NCI-H1048 (cell line): ENCODE measurements around the gene SUPT3H.
"Not testable (repeated sequence)": the region's sequence is repeated elsewhere in the genome, so short reads cannot be mapped to it uniquely, and the experiment has no call there.

ENCODE experiments used
- DNase-seq: peaks from one replicate; lab custom pipeline; 2025; lab: John Stamatoyannopoulos, UW

Gene SUPT3H

DNA sequence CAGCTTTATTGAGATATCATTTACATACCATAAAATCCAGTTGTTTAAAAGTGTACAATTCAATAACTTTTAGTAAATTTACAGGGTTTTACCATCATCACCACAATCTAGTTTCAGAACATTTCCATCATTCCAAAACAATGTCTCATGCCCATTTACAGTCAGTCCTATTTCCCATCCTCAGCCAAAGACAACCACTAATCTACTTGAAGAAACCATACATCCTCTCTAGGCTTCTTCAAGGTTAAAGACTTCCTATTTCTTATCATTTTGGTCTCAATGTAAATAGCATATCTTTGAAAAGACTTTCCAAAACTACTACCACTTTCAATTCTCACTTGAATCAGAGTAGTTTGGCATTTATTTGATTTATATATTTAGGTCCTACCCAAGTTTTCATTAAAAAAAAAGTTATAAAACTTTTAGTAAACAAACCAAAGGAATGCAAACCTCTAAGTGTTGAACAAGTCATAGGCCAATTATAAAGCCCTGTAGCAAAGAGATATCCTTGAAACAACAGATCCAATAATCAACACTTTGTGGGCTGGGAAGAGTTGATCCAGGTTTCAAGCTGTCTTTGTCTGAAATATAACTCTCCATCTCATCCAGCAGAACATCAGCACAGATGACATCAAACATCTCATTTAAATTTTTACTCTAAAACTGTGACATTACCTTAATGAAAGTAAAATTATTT is 260.9 kb downstream of the SUPT3H start:
- DNase-seq, result no peak

DNA sequence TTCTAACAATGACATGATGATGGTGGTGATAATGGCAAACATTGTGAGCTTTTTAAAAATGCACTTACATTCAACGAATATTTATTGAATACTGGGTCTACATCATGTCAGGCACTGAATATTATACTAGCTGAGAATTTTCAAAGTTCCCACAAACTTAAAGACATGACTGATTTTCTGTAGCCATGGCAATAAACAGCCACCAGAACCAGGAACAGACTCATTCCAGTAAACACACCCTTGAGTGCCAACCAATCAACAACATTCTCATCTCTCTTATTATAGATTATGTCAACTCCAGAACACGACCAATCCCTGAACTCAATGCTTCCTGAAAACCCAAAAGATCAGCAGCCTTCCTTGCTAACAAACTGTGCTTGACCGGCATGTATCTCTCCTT is 262.0 kb downstream of the SUPT3H start:
- no peak for DNase-seq

GRCh38 chr6:45112711-45113110 is 265.0 kb downstream of the SUPT3H start:
- no peak for DNase-seq

DNA sequence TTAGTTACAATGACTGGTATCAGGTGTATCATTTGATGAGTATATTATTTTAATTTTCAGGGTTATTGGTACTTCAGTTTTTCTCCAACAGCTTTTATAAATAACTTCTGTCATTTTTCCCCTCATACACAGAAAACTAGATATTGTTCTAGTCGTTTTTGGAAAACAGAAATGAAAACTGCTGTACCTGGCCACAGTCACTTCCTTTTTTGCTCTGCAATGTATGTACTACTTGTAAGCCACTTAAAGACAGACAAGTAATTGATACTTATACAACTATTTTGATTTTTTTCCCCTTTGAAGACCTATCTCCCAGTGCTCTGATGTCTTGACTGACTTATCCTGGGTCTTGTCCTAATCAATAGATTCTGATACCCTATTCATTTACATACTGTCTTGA is 268.2 kb downstream of the SUPT3H start:
- no peak for DNase-seq

GRCh38 chr6:45105170-45105820 is 272.4 kb downstream of the SUPT3H start:
- no peak for DNase-seq

DNA sequence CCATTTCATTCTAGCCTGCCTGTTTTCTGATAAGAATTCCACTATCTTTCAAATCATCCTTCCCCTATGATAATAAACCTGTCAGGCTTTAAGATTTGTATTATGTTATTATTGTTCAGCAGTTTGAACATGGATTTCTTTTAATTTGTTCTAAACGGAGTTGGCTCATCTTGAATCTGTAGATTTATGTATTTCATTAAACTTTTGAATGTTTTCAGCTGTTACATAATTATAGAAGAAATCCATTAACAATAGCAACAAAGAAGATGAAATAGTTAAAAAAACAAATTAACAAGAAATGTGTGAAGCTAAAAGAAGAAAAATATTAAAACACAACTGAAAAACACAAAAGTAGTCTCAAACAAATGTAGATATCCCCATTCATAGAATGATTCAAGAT is 273.3 kb downstream of the SUPT3H start:
- DNase-seq, result no peak

DNA sequence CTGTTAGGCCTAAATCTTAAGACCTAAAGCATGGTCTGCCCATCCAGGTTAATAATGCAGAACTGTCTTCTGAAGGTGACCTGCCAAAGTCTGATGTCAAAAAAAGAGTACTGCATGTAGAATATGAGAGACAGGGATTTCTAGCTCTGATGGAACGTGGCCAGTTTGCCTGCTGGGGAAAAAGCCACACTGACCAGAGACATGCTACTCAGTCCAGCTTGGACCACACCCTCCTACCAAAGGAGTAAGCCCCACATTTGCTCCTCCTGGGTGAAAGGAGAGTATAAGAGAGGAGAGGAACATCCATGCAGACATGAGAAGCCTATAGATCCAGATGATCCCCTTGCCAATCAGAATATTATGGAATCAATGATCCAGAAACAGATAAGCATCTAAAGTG is 279.5 kb downstream of the SUPT3H start:
- DNase-seq, result no peak

DNA sequence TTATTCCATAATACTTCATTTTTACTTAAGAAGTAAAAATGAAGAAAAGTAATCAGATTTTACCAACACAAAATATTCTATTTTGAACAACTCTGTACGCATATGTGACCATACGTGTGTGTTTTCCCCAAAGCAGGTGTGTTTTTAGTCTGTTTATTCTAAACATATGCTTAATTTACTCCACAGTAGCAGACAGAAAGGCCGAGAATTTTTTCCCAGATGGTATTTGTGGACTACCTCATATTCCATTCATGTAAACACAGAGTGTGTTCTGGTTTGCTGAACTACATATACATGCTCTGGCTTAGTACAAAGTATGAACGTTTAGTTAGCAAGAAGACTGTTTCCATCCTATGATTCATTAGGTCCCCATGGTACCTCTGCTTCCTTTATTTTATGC is 282.9 kb downstream of the SUPT3H start:
- no peak for DNase-seq

DNA sequence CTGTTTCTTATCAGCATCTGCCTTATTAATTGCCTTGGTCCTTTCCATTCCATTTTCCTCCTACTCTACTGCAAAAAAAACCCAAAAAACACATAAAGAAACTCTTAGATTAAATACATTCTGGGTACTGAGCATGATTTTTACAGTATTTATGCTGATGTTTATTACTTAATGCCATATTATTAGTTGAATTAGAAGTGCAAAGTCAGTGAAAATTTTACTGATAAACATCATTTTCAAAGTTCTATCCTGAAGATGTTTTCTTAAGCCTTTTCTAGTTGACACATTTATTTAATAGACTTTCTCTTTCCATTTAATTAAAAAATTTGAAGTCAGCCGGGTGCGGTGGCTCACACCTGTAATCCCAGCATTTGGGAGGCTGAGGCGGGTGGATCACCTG is 285.6 kb downstream of the SUPT3H start:
- DNase-seq, result no peak

GRCh38 chr6:45086360-45087084 is 291.2 kb downstream of the SUPT3H start:
- DNase-seq, result no peak

GRCh38 chr6:45084257-45084656 is 293.5 kb downstream of the SUPT3H start:
- no peak for DNase-seq

GRCh38 chr6:45082091-45082490 is 295.6 kb downstream of the SUPT3H start:
- no peak for DNase-seq

GRCh38 chr6:45081634-45082033 is 296.1 kb downstream of the SUPT3H start:
- DNase-seq, result no peak

DNA sequence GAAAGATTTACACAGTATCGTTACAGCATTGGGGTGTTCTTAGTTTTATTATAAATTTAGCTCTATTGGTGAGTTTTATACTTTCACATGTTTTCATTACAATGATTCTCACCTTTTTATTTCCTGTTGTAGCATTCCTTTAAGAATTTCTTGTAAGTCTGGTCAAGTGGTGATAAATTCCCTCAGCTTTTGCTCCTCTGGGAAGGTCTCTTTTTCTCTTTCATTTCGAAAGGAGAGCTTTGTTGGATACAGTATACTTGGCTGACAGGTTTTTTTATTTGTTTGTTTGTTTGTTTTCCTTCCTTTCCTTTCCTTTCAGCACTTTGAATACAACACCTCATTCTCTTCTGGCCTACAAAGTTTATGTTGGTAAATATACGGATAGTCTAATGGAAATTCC is 299.3 kb downstream of the SUPT3H start:
- DNase-seq, result no peak

DNA sequence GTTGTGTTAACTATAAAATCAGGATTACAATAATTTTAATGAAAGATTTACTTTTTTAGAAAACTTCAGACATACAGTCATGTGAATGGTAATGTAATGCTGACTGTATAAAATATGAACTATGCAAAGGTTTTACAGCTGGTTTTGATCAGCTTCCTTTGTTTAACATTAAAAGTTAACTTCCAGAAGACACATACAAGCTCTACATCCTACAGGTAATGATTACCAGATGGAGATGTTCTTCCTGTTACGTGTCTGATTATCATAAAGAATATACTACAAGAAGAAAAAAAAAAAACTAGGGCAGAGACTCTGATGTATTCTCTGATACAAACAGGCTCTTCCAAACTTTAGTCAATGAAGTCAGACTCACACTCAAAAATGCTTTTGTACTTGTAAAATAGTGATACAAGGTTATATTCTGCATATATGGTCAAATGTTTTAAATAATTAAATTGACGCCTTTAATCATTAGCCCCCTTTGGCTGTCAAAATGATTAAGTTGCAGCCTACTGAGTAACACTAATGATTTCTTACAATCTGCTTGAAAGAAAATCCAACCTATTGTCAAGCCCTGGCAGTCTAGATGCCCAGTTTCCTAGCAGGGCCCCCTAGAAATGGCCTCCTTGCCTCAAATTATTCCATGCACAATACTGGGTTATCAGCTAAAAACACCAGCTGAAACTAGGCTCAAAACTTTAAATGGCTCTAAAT is 301.4 kb downstream of the SUPT3H start:
- DNase-seq, result no peak

GRCh38 chr6:45075246-45075645 is 302.5 kb downstream of the SUPT3H start:
- no peak for DNase-seq

DNA sequence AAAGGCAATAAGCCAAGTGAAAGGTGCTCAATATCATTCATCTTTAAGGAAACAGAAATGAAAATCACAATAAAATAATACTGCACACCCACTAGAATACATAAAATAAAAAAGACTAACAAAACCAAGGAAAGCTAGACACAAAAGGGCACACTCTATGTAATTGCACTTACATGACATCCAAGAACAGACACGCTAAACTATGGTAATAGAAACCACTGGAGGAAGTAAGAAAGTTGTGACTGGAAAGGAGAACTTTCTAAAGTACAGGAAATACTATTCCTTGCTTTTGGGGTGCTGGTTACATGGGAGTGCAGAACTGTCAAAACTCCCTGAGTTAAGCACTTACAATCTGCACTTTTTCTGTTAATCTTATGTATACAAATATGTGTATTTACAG is 303.3 kb downstream of the SUPT3H start:
- DNase-seq, result no peak

GRCh38 chr6:45073771-45074170 is 304.0 kb downstream of the SUPT3H start:
- DNase-seq, result no peak

GRCh38 chr6:45072673-45073072 is 305.1 kb downstream of the SUPT3H start:
- DNase-seq, result no peak

GRCh38 chr6:45072016-45072415 is 305.7 kb downstream of the SUPT3H start:
- DNase-seq, result no peak

- DNase-seq, result no peak
These were observed 308.6 kb downstream of the SUPT3H start for GRCh38 chr6:45069091-45069490.

DNA sequence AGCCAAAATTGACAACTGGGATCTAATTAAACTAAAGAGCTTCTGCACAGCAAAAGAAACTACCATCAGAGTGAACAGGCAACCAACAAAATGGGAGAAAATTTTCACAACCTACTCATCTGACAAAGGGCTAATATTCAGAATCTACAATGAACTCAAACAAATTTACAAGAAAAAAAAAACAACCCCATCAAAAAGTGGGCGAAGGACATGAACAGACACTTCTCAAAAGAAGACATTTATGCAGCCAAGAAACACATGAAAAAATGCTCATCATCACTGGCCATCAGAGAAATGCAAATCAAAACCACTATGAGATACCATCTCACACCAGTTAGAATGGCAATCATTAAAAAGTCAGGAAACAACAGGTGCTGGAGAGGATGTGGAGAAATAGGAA is 310.3 kb downstream of the SUPT3H start:
- DNase-seq, result not testable (repeated sequence)

DNA sequence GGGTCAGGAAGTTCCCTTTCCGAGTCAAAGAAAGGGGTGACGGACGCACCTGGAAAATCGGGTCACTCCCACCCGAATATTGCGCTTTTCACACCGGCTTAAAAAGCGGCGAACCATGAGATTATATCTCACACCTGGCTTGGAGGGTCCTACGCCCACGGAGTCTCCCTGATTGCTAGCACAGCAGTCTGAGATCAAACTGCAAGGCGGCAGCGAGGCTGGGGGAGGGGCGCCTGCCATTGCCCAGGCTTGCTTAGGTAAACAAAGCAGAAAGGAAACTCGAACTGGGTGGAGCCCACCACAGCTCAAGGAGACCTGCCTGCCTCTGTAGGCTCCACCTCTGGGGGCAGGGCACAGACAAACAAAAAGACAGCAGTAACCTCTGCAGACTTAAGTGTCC is 315.1 kb downstream of the SUPT3H start:
- not testable (repeated sequence) for DNase-seq
